Keratinocyte (primary cell): Measurements from ENCODE around the gene AQR. TPM values are rescaled to one million over a fixed set of nuclear protein-coding genes. Genes with fewer than 3 reads are reported as not detected.

Experiments
- DNase-seq: peaks from one replicate; pipeline ENCODE4 v3.0.0-alpha.2; 2011; ENCODE audit warnings: low read depth, missing footprints, low spot score
- FAIRE-seq: peaks from 2 replicates; lab custom pipeline; 2011; peaks lifted over from hg19 to GRCh38; lab: Jason Lieb, UNC
- H2AFZ ChIP-seq: 2 replicates; pipeline ENCODE4 v1.6.0; 2012; ENCODE audit warnings: low read length, control low read depth, inconsistent platforms; ENCODE audit not compliant: control insufficient read depth
- H3K27ac ChIP-seq: 2 replicates; pipeline ENCODE4 v1.5.1; 2011; ENCODE audit warnings: low read length; ENCODE audit not compliant: control insufficient read depth, insufficient read depth
- H3K27me3 ChIP-seq: 3 replicates; pipeline ENCODE4 v1.6.0; 2011; ENCODE audit warnings: low read length; ENCODE audit not compliant: control insufficient read depth, insufficient read depth; ENCODE audit errors: extremely low read depth
- H3K36me3 ChIP-seq, 2 experiments: 2 replicates in 1 of 2; 3 replicates in 1 of 2; pipeline ENCODE4 v1.5.1; 2011; ENCODE audit warnings: low read length in 2 of 2, mild to moderate bottlenecking in 1 of 2; ENCODE audit not compliant: control insufficient read depth in 2 of 2, insufficient read depth in 2 of 2; ENCODE audit errors: extremely low read depth in 1 of 2
- H3K4me1 ChIP-seq: 3 replicates; pipeline ENCODE4 v1.5.1; 2011; ENCODE audit warnings: low read length; ENCODE audit not compliant: control insufficient read depth, insufficient read depth; ENCODE audit errors: extremely low read depth
- H3K4me2 ChIP-seq: 3 replicates; pipeline ENCODE4 v1.6.0; 2011; ENCODE audit warnings: low read depth, low read length; ENCODE audit not compliant: control insufficient read depth, insufficient read depth; ENCODE audit errors: extremely low read depth
- H3K4me3 ChIP-seq, 3 experiments: fragments of 200-600 bp in 1 of 3; sonication (generic) in 1 of 3; 2 replicates in 2 of 3; 3 replicates in 1 of 3; pipeline ENCODE4 v1.5.1; 2011 to 2016; ENCODE audit warnings: low read length in 3 of 3, mild to moderate bottlenecking in 3 of 3, control low read depth in 2 of 3, inconsistent platforms in 1 of 3, low read depth in 1 of 3, mixed read lengths in 1 of 3, mixed run types in 1 of 3, moderate library complexity in 1 of 3; ENCODE audit not compliant: control insufficient read depth in 2 of 3, insufficient read depth in 2 of 3; ENCODE audit errors: extremely low read depth in 1 of 3
- H3K79me2 ChIP-seq: 2 replicates; pipeline ENCODE4 v1.6.0; 2012; ENCODE audit warnings: low read length; ENCODE audit not compliant: control insufficient read depth, insufficient read depth
- H3K9ac ChIP-seq: 3 replicates; pipeline ENCODE4 v1.6.0; 2011; ENCODE audit warnings: low read length; ENCODE audit not compliant: control insufficient read depth, insufficient read depth; ENCODE audit errors: extremely low read depth
- H3K9me1 ChIP-seq: 3 replicates; pipeline ENCODE4 v1.6.0; 2011; ENCODE audit warnings: low read length; ENCODE audit not compliant: control insufficient read depth, insufficient read depth; ENCODE audit errors: extremely low read depth
- H3K9me3 ChIP-seq: 2 replicates; pipeline ENCODE4 v1.5.1; 2012; ENCODE audit warnings: low read depth, low read length; ENCODE audit not compliant: control insufficient read depth
- H4K20me1 ChIP-seq: 3 replicates; pipeline ENCODE4 v1.6.0; 2011; ENCODE audit warnings: low read length; ENCODE audit not compliant: control insufficient read depth, insufficient read depth; ENCODE audit errors: extremely low read depth
- CTCF ChIP-seq, 3 experiments: IDR thresholded peaks in 1 of 3; conservative IDR thresholded peaks in 1 of 3; optimal IDR thresholded peaks in 1 of 3; 2 replicates in 2 of 3; 3 replicates in 1 of 3; pipeline versions ENCODE3 to v1.5.1; 2011; ENCODE audit warnings: low read length in 3 of 3, mild to moderate bottlenecking in 3 of 3, moderate library complexity in 2 of 3, control low read depth in 1 of 3, inconsistent platforms in 1 of 3; ENCODE audit not compliant: insufficient read depth in 2 of 3; ENCODE audit errors: extremely low read depth in 1 of 3
- EZH2 ChIP-seq: IDR thresholded peaks from one replicate; pipeline ENCODE4 v1.6.1; 2012; ENCODE audit warnings: inconsistent platforms, mild to moderate bottlenecking, low read length, moderate library complexity
- dilution Hi-C: fragments of 300-500 bp; cut with MboI; formaldehyde crosslinking; loops from one replicate; pipeline ENCODE4 v1.7.0; 2020; ENCODE audit warnings: low sequenced_read_pairs; ENCODE audit not compliant: extremely low pct_ligation_motif_present
- polyA plus RNA-seq, 5 experiments: library from polyadenylated mRNA; depleted of rRNA in 3 of 5; stranded (reverse) in 3 of 5; stranded (forward) in 1 of 5; unstranded in 1 of 5; fragments of >200 nt; gene quantifications; 1 replicate in 1 of 5; 2 replicates in 3 of 5; 3 replicates in 1 of 5; pipeline versions ENCODE4 v1.2.1 to v1.2.3, GENCODE V29; 2011 to 2012; ENCODE audit warnings: missing spikeins in 2 of 5, low read depth in 1 of 5, low replicate concordance in 1 of 5

AQR gene
- polyA plus RNA-seq, 1 donor (not counting 4 experiments of a cell fraction or from before 2014, with no cell fraction given): 28.2 TPM

- no peak overlapping the region for H3K9ac ChIP-seq
- H3K4me1 ChIP-seq: peaks cover 6% of the 10 kb centered on the region
- TF ChIP-seq EZH2 (no peak), CTCF (optimal IDR thresholded peaks at IDR 0.05 in 1 of 3, IDR thresholded peaks at IDR 0.05 in 1 of 3, conservative IDR thresholded peaks at IDR 0.05 in 1 of 3; ENCODE audit: extremely low read depth in 1 of 3, insufficient read depth in 2 of 3, low read length in 3 of 3) (no peak)
- no peak overlapping the region for H3K27ac ChIP-seq
- no peaks in the 10 kb centered on the region for H4K20me1 ChIP-seq
- dilution Hi-C loops: no loop called here
- no peaks in the 10 kb centered on the region for H3K9me1 ChIP-seq
- DNase-seq (no peak), FAIRE-seq (no peak)
- H3K36me3 ChIP-seq: no peaks in the 10 kb centered on the region
- H3K4me3 ChIP-seq: no peak overlapping the region
- H3K9me3 ChIP-seq: no peaks in the 10 kb centered on the region
- peak overlapping the region; percentile 32 for H3K4me2 ChIP-seq
- no peaks in the 10 kb centered on the region for H3K27me3 ChIP-seq
- H2AFZ ChIP-seq: no peak overlapping the region
- H3K79me2 ChIP-seq: no peaks in the 10 kb centered on the region
Measured at GRCh38 chr15:35013370-35013769, 43.8 kb upstream of the AQR start.

DNA sequence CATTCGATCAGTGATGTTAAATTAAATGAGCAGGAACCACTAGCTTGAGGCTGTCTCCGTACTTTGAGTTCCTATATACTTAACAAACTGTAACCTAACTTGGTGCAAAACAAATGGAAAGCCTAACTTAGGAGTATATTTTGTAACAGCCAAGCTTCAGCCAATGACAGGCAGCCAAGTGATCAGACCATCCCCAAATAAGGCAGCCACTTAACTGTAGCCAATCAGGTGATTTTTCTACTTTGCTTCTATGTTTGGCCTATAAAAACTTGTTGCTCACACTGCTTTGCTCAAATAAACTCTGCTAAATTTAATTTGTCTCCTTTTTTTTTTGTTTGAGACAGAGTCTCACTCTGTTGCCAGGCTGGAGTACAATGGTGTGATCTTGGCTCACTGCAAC is 37.9 kb upstream of the AQR start:
- no peaks in the 10 kb centered on the region for H3K27me3 ChIP-seq
- no peaks in the 10 kb centered on the region for H3K9me3 ChIP-seq
- no peaks in the 10 kb centered on the region for H3K4me1 ChIP-seq
- FAIRE-seq: no peak
- no peaks in the 10 kb centered on the region for H3K79me2 ChIP-seq
- TF ChIP-seq CTCF (optimal IDR thresholded peaks at IDR 0.05 in 1 of 3, IDR thresholded peaks at IDR 0.05 in 1 of 3, conservative IDR thresholded peaks at IDR 0.05 in 1 of 3; ENCODE audit: extremely low read depth in 1 of 3, insufficient read depth in 2 of 3, low read length in 3 of 3) (no peak), EZH2 (no peak)
- no peak overlapping the region for H3K9ac ChIP-seq
- dilution Hi-C loops: no loop called here
- no peaks in the 10 kb centered on the region for H3K9me1 ChIP-seq
- no peak overlapping the region for H3K27ac ChIP-seq
- H3K4me3 ChIP-seq: no peak overlapping the region
- H4K20me1 ChIP-seq: no peaks in the 10 kb centered on the region
- H3K36me3 ChIP-seq: no peaks in the 10 kb centered on the region
- no peak for DNase-seq
- H3K4me2 ChIP-seq: no peak overlapping the region
- no peak overlapping the region for H2AFZ ChIP-seq
